ENCODE results near the gene SIL1.

GRCh38 chr5:139103762-139104161 is 94.4 kb downstream of the SIL1 start:
- no peak for TF ChIP-seq CTCF (conservative IDR thresholded peaks at IDR 0.05 in 1 of 2, IDR thresholded peaks at IDR 0.05 in 1 of 2; ENCODE audit: low read depth in 1 of 2, low read length in 2 of 2)
- TF ChIP-seq EZH2 (IDR thresholded peaks at IDR 0.05; ENCODE audit: low read length, missing control alignments) = no peak

Measured in fibroblast of lung (primary cell).